ENCODE data around the gene DDX1. TPM values are rescaled to one million over a fixed set of nuclear protein-coding genes. Genes with fewer than 3 reads are reported as not detected.
A peak's percentile ranks its signal among the peaks of the same experiment; 100 is the strongest.

Gene DDX1
- total RNA-seq, 1 donor from 2014 or later = 100 TPM

DNA sequence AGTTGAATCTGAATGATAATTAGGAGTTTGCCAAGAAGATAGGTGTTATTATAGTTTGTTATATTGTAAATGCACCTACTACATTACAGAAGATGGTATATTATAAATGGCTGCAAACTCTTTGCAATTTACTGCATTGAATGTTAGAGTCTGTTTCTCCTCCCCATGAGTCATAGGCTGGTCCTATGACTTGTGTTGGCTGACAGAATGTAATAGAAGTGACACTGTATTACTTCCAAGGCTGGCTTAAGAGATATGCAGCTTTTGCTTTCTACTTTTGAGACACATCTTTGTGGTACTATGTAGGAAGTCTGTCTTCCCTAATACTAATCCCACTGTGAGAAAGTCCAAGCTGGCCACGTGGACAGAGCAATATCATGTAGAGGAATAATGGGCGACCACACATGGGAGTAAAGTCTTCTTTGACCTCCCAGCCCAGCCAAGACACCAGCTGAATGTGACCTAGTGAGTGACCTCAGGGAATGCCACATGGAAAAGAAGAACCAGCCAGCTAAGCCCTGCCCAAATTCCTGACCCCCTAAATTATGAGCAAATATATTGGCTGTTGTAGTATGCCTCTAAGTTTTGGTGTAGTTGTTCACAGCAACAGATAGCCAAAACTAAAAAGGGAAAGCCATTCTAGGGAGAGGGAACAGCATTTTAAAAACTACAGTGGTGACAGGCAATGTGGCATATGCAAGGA lies 6.8 kb upstream of the DDX1 start:
- DNase-seq (ENCODE audit: low spot score) = no peak
- Mint-ChIP-seq H3K27me3 (ENCODE audit: unreplicated experiment) (no peaks in the 10 kb centered on the region), H3K4me3 (ENCODE audit: unreplicated experiment) (no peak overlapping the region)

DNA sequence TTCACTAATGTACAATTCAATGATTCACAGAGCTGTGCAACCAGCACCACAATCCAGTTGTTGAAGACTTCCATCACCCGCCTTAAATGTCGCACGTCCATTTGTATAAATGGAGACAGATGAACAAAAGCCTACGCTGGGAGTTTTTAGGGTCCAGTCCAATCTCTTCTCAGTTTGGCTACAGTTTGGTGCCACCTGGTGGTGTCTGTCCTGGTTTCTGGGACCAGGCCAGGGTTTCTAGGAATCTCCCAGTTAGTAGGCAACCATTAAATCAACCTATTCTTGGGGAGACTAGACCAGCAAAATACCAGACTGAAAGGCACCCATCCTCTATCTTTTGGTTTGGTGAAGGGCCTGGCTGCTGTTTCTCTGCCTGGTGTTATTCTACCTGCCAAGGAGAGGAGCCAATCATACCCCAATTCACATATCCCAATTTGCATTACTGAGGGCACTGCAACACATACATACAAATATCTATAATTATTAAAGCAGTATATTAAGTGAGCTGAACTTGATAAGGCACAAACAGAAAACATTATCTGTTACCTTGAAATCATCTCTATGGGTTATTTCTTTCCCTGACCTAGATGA lies 3.2 kb upstream of the DDX1 start:
- peaks cover 19% of the 10 kb centered on the region for H3K4me1 Mint-ChIP-seq (ENCODE audit: unreplicated experiment)
- DNase-seq (ENCODE audit: low spot score) = peak; percentile 80
- peaks cover 3% of the 10 kb centered on the region for H3K36me3 Mint-ChIP-seq (ENCODE audit: low read depth, unreplicated experiment)

More for the DNA sequence above, 6.8 kb upstream of the DDX1 start:
- Mint-ChIP-seq H3K36me3 (ENCODE audit: low read depth, unreplicated experiment) (no peaks in the 10 kb centered on the region), H3K4me1 (ENCODE audit: unreplicated experiment) (peaks cover 15% of the 10 kb centered on the region), H3K9me3 (ENCODE audit: unreplicated experiment) (no peaks in the 10 kb centered on the region), H3K27ac (ENCODE audit: unreplicated experiment) (no peak overlapping the region)
- TF ChIP-seq, protein P1, sequence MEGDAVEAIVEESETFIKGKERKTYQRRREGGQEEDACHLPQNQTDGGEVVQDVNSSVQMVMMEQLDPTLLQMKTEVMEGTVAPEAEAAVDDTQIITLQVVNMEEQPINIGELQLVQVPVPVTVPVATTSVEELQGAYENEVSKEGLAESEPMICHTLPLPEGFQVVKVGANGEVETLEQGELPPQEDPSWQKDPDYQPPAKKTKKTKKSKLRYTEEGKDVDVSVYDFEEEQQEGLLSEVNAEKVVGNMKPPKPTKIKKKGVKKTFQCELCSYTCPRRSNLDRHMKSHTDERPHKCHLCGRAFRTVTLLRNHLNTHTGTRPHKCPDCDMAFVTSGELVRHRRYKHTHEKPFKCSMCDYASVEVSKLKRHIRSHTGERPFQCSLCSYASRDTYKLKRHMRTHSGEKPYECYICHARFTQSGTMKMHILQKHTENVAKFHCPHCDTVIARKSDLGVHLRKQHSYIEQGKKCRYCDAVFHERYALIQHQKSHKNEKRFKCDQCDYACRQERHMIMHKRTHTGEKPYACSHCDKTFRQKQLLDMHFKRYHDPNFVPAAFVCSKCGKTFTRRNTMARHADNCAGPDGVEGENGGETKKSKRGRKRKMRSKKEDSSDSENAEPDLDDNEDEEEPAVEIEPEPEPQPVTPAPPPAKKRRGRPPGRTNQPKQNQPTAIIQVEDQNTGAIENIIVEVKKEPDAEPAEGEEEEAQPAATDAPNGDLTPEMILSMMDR (IDR thresholded peaks at IDR 0.05; ENCODE audit: unreplicated experiment) = no peak

DNA sequence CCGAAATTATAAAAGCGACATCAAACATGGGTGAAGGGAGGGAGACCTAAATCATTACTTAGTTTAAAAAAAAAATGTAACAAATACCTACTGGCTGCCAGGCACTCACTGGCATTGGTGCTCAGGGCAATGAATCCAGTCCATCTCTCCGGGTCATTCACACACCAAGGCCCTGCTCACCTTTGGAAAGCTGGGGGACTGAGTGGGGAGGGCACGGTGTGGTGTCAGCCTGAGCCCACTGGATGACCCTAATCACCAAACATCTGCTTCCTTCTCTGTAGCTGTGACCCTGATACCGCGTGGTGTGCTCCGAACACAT lies 336 bp upstream of the DDX1 start:
- Mint-ChIP-seq H3K27ac (ENCODE audit: unreplicated experiment) (peak overlapping the region; percentile 32), H3K27me3 (ENCODE audit: unreplicated experiment) (no peaks in the 10 kb centered on the region), H3K9me3 (ENCODE audit: unreplicated experiment) (no peaks in the 10 kb centered on the region), H3K4me3 (ENCODE audit: unreplicated experiment) (peak overlapping the region; percentile 93), H3K36me3 (ENCODE audit: low read depth, unreplicated experiment) (peaks cover 3% of the 10 kb centered on the region), H3K4me1 (ENCODE audit: unreplicated experiment) (peaks cover 21% of the 10 kb centered on the region)
- DNase-seq (ENCODE audit: low spot score) = no peak
- TF ChIP-seq, protein P1 (IDR thresholded peaks at IDR 0.05; ENCODE audit: unreplicated experiment) = no peak

More for the DNA sequence above, 3.2 kb upstream of the DDX1 start:
- Mint-ChIP-seq H3K4me3 (ENCODE audit: unreplicated experiment) (no peak overlapping the region), H3K27me3 (ENCODE audit: unreplicated experiment) (no peaks in the 10 kb centered on the region), H3K27ac (ENCODE audit: unreplicated experiment) (no peak overlapping the region), H3K9me3 (ENCODE audit: unreplicated experiment) (no peaks in the 10 kb centered on the region)
- TF ChIP-seq, protein P1 (IDR thresholded peaks at IDR 0.05; ENCODE audit: unreplicated experiment) = peak; percentile 58

DNA sequence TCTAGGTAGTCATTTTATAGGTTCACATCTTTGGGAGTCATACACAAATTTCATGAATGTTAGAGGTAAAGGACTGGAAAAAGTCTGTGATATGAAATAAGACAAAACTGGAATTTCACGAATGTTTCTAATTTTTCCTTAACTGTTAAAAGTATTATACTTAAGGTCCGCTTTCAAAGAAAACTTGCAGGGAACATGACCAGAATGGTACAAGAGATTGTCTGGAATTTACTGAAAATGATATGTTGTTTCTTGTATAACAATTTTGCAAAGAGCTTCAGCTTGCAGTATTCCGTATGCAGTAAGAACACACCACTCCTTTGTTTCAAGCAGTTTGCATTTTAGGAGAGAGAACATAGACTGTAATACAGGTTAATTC lies 1.6 kb downstream of the DDX1 start:
- Mint-ChIP-seq H3K9me3 (ENCODE audit: unreplicated experiment) (no peaks in the 10 kb centered on the region), H3K4me3 (ENCODE audit: unreplicated experiment) (peak overlapping the region; percentile 93), H3K27ac (ENCODE audit: unreplicated experiment) (no peak overlapping the region), H3K36me3 (ENCODE audit: low read depth, unreplicated experiment) (peaks cover 14% of the 10 kb centered on the region), H3K27me3 (ENCODE audit: unreplicated experiment) (no peaks in the 10 kb centered on the region), H3K4me1 (ENCODE audit: unreplicated experiment) (peaks cover 19% of the 10 kb centered on the region)
- TF ChIP-seq, protein P1 (IDR thresholded peaks at IDR 0.05; ENCODE audit: unreplicated experiment) = no peak
- no peak for DNase-seq (ENCODE audit: low spot score)
